Brain microvascular endothelial cell (primary cell): Measurements from ENCODE around the gene STK32B.

ENCODE experiments used
- DNase-seq: peaks from one replicate; pipeline ENCODE4 v3.0.0-alpha.2; 2020
- H3K27ac ChIP-seq: fragments of 250-450 bp; sonication (Bioruptor Pico); 2 replicates; pipeline ENCODE4 v1.5.1; 2020; ENCODE audit warnings: mild to moderate bottlenecking, moderate library complexity
- H3K27me3 ChIP-seq: fragments of 250-450 bp; sonication (Bioruptor Pico); replicated peaks from 2 replicates; pipeline ENCODE4 v1.5.1; 2020; ENCODE audit warnings: mild to moderate bottlenecking
- H3K36me3 ChIP-seq: fragments of 250-450 bp; sonication (Bioruptor Pico); replicated peaks from 2 replicates; pipeline ENCODE4 v1.5.1; 2020; ENCODE audit warnings: mild to moderate bottlenecking
- H3K4me3 ChIP-seq: 2 replicates; pipeline ENCODE4 v1.5.1; 2011; ENCODE audit warnings: low read depth, mild to moderate bottlenecking, control low read depth, low read length, moderate library complexity
- in situ Hi-C: cut with HindIII; loops from 2 replicates; pipeline ENCODE4 v1.10.0; 2017; ENCODE audit warnings: low sequenced_read_pairs, low pct_ligation_motif_present
- TF ChIP-seq, protein P1 (sequence below): IDR thresholded peaks from 2 replicates; pipeline ENCODE4 v1.5.1; 2011; ENCODE audit warnings: low read depth, mild to moderate bottlenecking, moderate library complexity, low read length, control low read depth, inconsistent platforms; ENCODE audit errors: missing control alignments

Gene STK32B

DNA sequence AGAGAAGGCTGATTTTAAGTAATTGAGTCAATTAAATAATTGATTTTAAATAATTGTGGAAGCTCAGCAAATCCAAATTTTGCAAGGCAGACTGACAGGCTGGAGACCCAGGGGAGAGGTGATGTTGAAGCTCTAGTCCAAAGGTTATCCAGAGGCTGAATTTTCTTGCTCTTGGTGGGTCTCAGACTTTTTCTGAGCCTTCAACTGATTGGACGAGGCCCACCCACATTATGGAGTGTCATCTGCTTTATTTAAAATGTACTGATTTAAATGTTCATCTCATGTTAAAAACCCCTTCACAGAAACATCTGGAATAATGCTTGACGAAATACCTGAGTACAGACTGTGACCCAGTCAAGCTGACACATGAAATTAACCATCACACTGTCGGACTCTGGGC, 20.4 kb upstream of the STK32B start:
- no peak overlapping the region for H3K4me3 ChIP-seq
- TF ChIP-seq, protein P1, sequence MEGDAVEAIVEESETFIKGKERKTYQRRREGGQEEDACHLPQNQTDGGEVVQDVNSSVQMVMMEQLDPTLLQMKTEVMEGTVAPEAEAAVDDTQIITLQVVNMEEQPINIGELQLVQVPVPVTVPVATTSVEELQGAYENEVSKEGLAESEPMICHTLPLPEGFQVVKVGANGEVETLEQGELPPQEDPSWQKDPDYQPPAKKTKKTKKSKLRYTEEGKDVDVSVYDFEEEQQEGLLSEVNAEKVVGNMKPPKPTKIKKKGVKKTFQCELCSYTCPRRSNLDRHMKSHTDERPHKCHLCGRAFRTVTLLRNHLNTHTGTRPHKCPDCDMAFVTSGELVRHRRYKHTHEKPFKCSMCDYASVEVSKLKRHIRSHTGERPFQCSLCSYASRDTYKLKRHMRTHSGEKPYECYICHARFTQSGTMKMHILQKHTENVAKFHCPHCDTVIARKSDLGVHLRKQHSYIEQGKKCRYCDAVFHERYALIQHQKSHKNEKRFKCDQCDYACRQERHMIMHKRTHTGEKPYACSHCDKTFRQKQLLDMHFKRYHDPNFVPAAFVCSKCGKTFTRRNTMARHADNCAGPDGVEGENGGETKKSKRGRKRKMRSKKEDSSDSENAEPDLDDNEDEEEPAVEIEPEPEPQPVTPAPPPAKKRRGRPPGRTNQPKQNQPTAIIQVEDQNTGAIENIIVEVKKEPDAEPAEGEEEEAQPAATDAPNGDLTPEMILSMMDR, result no peak
- no peaks in the 10 kb centered on the region for H3K36me3 ChIP-seq
- in situ Hi-C loops, result no loop called here
- no peak for DNase-seq
- no peaks in the 10 kb centered on the region for H3K27me3 ChIP-seq
- no peak overlapping the region for H3K27ac ChIP-seq

DNA sequence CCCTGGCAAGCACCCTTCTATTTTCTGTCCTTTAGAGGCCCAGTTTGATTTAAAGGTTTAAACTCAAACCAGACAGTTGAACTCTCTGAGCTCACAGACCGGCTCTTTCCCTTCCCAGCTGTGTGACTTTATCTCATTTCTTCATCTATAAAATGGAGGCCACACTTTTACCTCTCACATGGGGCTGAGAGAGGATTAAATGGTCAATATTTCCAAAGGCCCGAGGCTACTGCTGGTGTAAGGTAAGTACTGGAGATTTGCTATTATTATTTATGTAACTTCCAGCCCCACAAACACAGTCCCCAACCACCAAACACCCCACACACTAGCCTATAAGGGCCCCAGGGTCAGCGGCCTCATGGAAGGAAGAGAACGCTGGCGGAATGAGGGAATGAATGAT, 18.5 kb upstream of the STK32B start:
- in situ Hi-C loops, result no loop called here
- Histone ChIP-seq H3K27me3 (no peaks in the 10 kb centered on the region), H3K4me3 (no peak overlapping the region)

DNA sequence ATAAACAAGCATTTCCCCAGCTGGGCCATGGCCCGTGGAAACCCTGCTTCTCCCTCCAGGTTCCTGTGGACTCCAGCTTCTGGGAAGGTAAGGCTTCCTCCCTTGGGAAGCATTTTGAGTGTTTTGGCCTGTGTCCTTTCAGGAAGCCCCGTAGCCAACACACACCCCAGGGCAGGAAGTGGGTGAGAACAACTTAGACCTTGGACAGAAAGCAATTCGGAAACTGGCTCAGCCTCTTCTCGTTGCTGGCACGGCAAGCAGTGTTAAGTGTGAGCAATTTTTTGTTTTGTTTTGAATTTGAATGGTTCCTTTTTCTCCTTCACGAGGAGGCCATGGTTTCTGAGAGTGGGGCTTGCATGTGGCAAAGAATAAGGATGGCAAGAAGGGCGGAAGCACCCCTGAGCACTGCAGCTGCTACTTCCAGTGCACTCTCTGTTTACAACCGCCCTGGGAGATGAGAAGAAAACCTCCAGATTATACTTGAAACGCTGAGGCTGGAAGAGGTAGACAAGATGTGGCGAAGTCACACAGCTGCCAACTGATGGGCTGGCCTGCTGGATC, 17.9 kb upstream of the STK32B start:
- Histone ChIP-seq H3K36me3 (no peaks in the 10 kb centered on the region), H3K4me3 (no peak overlapping the region), H3K27me3 (no peaks in the 10 kb centered on the region), H3K27ac (no peak overlapping the region)
- TF ChIP-seq, protein P1, result no peak
- DNase-seq, result no peak
- in situ Hi-C loops, result no loop called here

More for the DNA sequence above, 18.5 kb upstream of the STK32B start:
- Histone ChIP-seq H3K27ac (no peak overlapping the region), H3K36me3 (no peaks in the 10 kb centered on the region)
- TF ChIP-seq, protein P1, result no peak
- DNase-seq, result no peak

DNA sequence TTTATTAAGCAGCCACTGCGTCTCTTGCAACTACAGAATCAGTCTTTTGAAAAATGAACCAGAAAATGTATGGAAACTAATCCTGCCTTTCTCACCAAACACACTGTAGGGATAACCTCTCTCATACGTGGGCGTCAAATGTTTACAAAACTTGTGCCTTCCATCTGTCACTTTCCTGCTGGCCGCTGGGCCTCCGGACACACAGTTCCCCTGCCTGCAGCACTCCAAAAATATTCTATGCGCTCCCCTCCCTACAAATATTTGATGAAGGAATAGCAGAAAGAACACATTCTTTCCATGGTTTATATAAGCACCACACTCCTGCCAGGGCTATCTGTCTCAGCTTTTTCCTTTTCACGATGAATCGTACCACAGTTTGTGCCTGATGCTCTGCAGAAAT, 17.1 kb upstream of the STK32B start:
- Histone ChIP-seq H3K4me3 (no peak overlapping the region), H3K27me3 (no peaks in the 10 kb centered on the region), H3K36me3 (no peaks in the 10 kb centered on the region), H3K27ac (no peak overlapping the region)
- TF ChIP-seq, protein P1, result no peak
- no peak for DNase-seq
- in situ Hi-C loops, result no loop called here

DNA sequence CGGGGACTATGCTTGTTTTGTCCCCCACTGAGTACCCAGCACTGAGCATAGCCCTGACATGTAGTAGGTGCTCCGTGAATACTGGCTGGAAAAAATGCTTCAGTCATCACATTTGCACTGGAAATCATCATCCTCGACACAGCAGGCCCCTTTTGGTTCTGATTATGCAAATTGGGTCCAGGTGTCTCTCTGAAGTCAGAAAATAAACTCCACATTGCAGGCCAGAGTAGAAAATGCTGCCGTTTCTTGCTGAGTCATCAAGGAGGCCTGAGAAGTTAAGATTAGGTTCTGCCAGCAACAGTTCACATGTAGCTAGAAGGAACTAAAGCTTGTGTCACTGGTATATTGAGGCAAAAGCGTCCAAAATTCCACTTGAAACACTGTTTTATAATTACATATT, 15.0 kb upstream of the STK32B start:
- H3K27ac ChIP-seq, result no peak overlapping the region
- peak; percentile 32 for DNase-seq
- in situ Hi-C loops, result no loop called here
- TF ChIP-seq, protein P1, result no peak
- H3K27me3 ChIP-seq, result no peaks in the 10 kb centered on the region
- no peak overlapping the region for H3K4me3 ChIP-seq
- H3K36me3 ChIP-seq, result no peaks in the 10 kb centered on the region
